NB4 (cell line): Measurements from ENCODE around the gene KLHL30.

Experiments
- DNase-seq: peaks from one replicate; pipeline ENCODE4 v3.0.0; 2010; ENCODE audit warnings: low read depth
- H3K4me3 ChIP-seq: one replicate; pipeline ENCODE4 v1.5.1; 2011; ENCODE audit warnings: mild to moderate bottlenecking, low read depth, low read length, moderate library complexity
- CTCF ChIP-seq: IDR thresholded peaks from one replicate; pipeline ENCODE4 v1.5.1; 2012; ENCODE audit warnings: low read depth, low read length
- MYC ChIP-seq: IDR thresholded peaks from 2 replicates; pipeline ENCODE4 v1.6.1; 2011; ENCODE audit warnings: low read depth, low read length
- POLR2A ChIP-seq: IDR thresholded peaks from 2 replicates; pipeline ENCODE4 v1.6.1; 2011; ENCODE audit warnings: mild to moderate bottlenecking; ENCODE audit not compliant: insufficient read length; ENCODE audit errors: extremely low read depth
- TF ChIP-seq, protein P1 (sequence below): IDR thresholded peaks from 2 replicates; pipeline ENCODE4 v1.6.1; 2011; ENCODE audit warnings: low read depth, low read length

KLHL30 gene

DNA sequence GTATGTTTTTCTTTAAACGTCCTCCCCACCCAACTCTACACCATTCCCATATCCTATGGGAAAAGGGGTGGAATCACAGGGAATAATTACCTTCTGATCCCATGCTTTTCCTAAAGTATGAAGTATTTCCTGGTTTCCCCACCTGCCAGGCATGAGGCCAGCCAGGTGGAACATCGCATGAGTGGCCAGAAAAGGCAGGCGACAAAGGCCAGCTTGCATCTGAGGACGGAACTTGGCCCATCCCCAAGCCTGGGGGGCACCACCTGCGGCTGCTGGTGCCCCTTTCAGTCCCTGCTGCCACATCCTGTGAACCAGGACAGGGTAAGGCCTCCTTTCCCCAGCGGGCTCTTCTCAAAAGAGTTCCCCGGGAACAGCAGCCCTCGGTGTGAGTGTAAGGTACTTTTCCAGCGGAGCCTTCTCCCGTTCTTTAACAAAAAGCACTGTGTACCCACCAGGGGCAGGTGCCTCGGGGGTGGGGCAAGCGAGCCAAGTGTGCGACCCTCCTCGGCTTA, 19.1 kb downstream of the KLHL30 start:
- no peak overlapping the region for H3K4me3 ChIP-seq
- DNase-seq: no peak
- TF ChIP-seq POLR2A: no peak
- no peak for TF ChIP-seq MYC

DNA sequence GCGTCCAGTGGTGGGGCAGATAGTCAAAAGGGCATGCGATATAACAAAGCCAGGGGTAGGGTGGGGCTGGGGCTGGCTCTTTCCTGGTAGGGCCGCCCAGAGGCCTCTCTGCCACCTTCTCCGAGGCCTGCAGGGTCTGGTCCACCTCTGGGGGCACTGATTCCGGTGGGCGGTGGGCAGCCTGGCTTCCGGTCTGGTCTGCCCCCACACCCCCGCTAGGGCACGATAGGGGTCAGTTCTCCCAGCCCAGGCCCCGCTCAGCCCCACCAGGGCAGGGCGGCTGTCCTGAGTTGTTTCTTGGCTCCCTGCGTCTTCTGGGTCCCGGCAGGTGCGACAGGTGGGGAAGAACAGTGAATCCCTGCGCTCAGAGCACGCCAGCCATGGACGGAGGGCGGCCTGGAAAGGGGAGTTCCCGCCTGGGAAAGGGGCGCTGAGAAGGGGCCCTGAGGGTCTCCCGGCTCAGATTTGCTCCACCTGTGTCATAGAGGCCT, 19.6 kb downstream of the KLHL30 start:
- H3K4me3 ChIP-seq: no peak overlapping the region
- no peak for DNase-seq
- TF ChIP-seq CTCF (no peak), POLR2A (no peak), MYC (no peak)
- TF ChIP-seq, protein P1, sequence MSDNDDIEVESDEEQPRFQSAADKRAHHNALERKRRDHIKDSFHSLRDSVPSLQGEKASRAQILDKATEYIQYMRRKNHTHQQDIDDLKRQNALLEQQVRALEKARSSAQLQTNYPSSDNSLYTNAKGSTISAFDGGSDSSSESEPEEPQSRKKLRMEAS: no peak

GRCh38 chr2:238158509-238159070, 20.1 kb downstream of the KLHL30 start, which contains the start of gene ERFE:
Gene ERFE (plus strand): TSS chr2:238158970. CDS start chr2:238159008, 38 bp downstream.
- peak within 1 kb of the TSS; percentile 48 for H3K4me3 ChIP-seq
- TF ChIP-seq, protein P1: 0 out of 2 replicates have a peak, but pooled peaks have one; percentile 20
- no peak for TF ChIP-seq POLR2A
- peak; percentile 34 for TF ChIP-seq CTCF
- TF ChIP-seq MYC: no peak
- DNase-seq: peak; percentile 82

DNA sequence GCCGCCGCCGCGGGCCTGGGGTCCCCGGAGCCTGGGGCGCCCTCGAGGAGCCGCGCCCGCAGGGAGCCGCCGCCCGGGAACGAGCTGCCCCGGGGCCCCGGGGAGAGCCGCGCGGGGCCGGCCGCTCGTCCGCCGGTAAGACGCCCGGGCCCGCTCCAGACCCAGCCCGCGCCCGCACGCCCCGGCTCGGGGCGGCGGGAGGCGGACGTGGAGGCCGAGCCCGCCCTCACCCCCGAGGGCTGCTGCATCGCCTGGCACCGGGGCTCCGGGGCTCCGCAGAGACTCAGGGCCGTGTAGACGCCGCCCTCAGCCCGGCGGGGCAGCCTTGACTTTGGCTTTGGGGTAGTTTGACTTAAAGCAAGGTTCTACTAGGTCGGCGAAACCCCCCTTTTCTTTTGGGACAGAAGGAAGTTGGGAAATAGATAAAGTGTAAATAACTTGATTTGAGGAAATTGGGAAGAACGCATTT, 20.6 kb downstream of the KLHL30 start:
- TF ChIP-seq CTCF: no peak
- no peak for TF ChIP-seq MYC
- TF ChIP-seq POLR2A: no peak
- TF ChIP-seq, protein P1: no peak
- DNase-seq: peak; percentile 60
- peak overlapping the region; percentile 48 for H3K4me3 ChIP-seq

GRCh38 chr2:238159661-238160205, 21.3 kb downstream of the KLHL30 start:
- TF ChIP-seq POLR2A (no peak), CTCF (no peak), MYC (no peak)
- TF ChIP-seq, protein P1: no peak
- no peak for DNase-seq
- H3K4me3 ChIP-seq: peak overlapping the region; percentile 48

- H3K4me3 ChIP-seq: no peak overlapping the region
- TF ChIP-seq POLR2A (no peak), CTCF (peak; percentile 55)
- TF ChIP-seq, protein P1: no peak
- peak; percentile 69 for DNase-seq
Observed at GRCh38 chr2:238160206-238161129, 22.0 kb downstream of the KLHL30 start.
